Measurements from ENCODE around the gene TFF3. TPM values are rescaled to one million over a fixed set of nuclear protein-coding genes. Genes with fewer than 3 reads are reported as not detected.

The TFF3 gene
- total RNA-seq, 2 donors from 2014 or later, result 2,373 to 4,154 TPM

DNA sequence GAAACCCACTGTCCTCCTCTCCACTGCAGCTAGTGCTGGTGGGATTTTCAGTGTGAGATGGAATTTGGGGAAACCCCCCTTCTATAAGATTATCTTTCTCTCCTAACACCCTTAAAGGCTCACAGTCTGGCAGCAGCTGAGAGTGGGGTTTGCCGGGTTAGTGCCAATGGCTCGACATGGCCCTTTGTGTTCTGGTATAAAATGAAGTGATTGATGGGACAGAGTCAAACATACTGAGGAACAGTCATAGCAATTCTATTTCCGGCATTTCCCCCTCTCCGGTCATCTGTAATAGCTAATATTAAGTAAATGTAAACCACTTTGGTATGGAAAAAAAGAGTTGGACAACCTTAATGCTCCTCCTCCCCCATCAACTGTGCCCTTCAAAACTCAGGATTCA, 37.6 kb downstream of the TFF3 start:
- TF ChIP-seq, protein P1, sequence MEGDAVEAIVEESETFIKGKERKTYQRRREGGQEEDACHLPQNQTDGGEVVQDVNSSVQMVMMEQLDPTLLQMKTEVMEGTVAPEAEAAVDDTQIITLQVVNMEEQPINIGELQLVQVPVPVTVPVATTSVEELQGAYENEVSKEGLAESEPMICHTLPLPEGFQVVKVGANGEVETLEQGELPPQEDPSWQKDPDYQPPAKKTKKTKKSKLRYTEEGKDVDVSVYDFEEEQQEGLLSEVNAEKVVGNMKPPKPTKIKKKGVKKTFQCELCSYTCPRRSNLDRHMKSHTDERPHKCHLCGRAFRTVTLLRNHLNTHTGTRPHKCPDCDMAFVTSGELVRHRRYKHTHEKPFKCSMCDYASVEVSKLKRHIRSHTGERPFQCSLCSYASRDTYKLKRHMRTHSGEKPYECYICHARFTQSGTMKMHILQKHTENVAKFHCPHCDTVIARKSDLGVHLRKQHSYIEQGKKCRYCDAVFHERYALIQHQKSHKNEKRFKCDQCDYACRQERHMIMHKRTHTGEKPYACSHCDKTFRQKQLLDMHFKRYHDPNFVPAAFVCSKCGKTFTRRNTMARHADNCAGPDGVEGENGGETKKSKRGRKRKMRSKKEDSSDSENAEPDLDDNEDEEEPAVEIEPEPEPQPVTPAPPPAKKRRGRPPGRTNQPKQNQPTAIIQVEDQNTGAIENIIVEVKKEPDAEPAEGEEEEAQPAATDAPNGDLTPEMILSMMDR (IDR thresholded peaks at IDR 0.05), result no peak
- intact Hi-C loops (cut with DNase I), result no loop called here
- no peaks in the 10 kb centered on the region for H3K36me3 ChIP-seq

GRCh38 chr21:42276526-42277154, 38.6 kb downstream of the TFF3 start:
- intact Hi-C loops (cut with DNase I), result no loop called here
- Histone ChIP-seq H3K27me3 (no peaks in the 10 kb centered on the region), H3K9me3 (no peaks in the 10 kb centered on the region), H3K4me1 (no peaks in the 10 kb centered on the region), H3K4me3 (no peak overlapping the region), H3K36me3 (no peaks in the 10 kb centered on the region), H3K9ac (ENCODE audit: low read depth in 2 of 2, low read length in 2 of 2) (no peak overlapping the region), H3K27ac (no peak overlapping the region)
- TF ChIP-seq, protein P1 (IDR thresholded peaks at IDR 0.05), result no peak
- DNase-seq, result no peak

More for the DNA sequence above, 37.6 kb downstream of the TFF3 start:
- no peaks in the 10 kb centered on the region for H3K4me1 ChIP-seq
- no peak overlapping the region for H3K9ac ChIP-seq (ENCODE audit: low read depth in 2 of 2, low read length in 2 of 2)
- H3K27ac ChIP-seq, result no peak overlapping the region
- no peak overlapping the region for H3K4me3 ChIP-seq
- no peaks in the 10 kb centered on the region for H3K9me3 ChIP-seq
- DNase-seq, result no peak
- H3K27me3 ChIP-seq, result no peaks in the 10 kb centered on the region

GRCh38 chr21:42276076-42276475, 39.1 kb downstream of the TFF3 start:
- no peak overlapping the region for H3K27ac ChIP-seq
- intact Hi-C loops (cut with DNase I), result no loop called here
- TF ChIP-seq, protein P1 (IDR thresholded peaks at IDR 0.05), result no peak
- no peak for DNase-seq
- H3K9me3 ChIP-seq, result no peaks in the 10 kb centered on the region
- H3K4me3 ChIP-seq, result no peak overlapping the region
- H3K4me1 ChIP-seq, result no peaks in the 10 kb centered on the region
- H3K9ac ChIP-seq (ENCODE audit: low read depth in 2 of 2, low read length in 2 of 2), result no peak overlapping the region
- H3K27me3 ChIP-seq, result no peaks in the 10 kb centered on the region
- H3K36me3 ChIP-seq, result no peaks in the 10 kb centered on the region

DNA sequence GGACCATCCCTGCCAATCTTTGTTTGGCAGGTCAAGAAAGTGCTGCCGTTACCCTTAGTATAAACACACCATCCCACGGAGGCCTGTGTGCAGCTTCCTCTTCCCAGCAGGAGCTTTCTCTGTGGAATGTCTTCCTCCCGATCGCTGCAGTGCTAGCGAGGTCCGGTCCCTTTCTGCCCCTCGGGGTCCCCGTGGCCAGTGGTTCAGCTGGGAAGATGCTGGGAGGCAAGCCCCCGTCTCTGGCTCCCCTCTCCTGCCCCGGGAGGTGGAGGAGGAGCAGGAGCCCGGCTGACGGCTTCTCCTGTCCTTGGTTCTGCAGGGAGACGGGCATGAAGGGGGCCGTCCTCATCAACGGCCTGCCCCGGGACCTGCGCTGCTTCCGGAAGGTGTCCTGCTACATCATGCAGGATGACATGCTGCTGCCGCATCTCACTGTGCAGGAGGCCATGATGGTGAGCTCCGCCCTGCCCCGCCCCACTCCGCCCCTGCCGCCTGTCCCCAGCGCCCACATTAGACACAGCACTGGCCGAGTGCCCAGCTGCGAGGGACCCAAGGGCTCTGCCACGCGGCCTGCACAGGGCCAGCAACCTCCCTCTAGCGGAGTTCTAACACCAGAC, 42.1 kb downstream of the TFF3 start:
- H3K36me3 ChIP-seq, result no peaks in the 10 kb centered on the region
- no peak for DNase-seq

GRCh38 chr21:42272109-42272962, 42.9 kb downstream of the TFF3 start:
- no peak for DNase-seq

More for the DNA sequence above, 42.1 kb downstream of the TFF3 start:
- Histone ChIP-seq H3K4me3 (no peak overlapping the region), H3K9ac (ENCODE audit: low read depth in 2 of 2, low read length in 2 of 2) (no peak overlapping the region), H3K4me1 (no peaks in the 10 kb centered on the region), H3K27ac (no peak overlapping the region), H3K9me3 (no peaks in the 10 kb centered on the region), H3K27me3 (no peaks in the 10 kb centered on the region)
- TF ChIP-seq, protein P1 (IDR thresholded peaks at IDR 0.05), result no peak
- intact Hi-C loops (cut with DNase I), result no loop called here

More at GRCh38 chr21:42272109-42272962, 42.9 kb downstream of the TFF3 start:
- intact Hi-C loops (cut with DNase I), result no loop called here
- no peaks in the 10 kb centered on the region for H3K27me3 ChIP-seq
- no peak overlapping the region for H3K4me3 ChIP-seq
- no peak overlapping the region for H3K9ac ChIP-seq (ENCODE audit: low read depth in 2 of 2, low read length in 2 of 2)
- no peaks in the 10 kb centered on the region for H3K4me1 ChIP-seq
- H3K36me3 ChIP-seq, result no peaks in the 10 kb centered on the region
- TF ChIP-seq, protein P1 (IDR thresholded peaks at IDR 0.05), result no peak
- no peak overlapping the region for H3K27ac ChIP-seq
- H3K9me3 ChIP-seq, result no peaks in the 10 kb centered on the region
